B cell (primary cell): ENCODE data around the gene MET.

Experiments
- CTCF ChIP-seq: fragments of 200-600 bp; IDR thresholded peaks from one replicate; pipeline ENCODE4 v1.8.0; 2022; ENCODE audit warnings: antibody characterized with exemption, mild to moderate bottlenecking
- EZH2 ChIP-seq: IDR thresholded peaks from 2 replicates; pipeline ENCODE4 v1.6.1; 2012; ENCODE audit warnings: borderline replicate concordance, low read depth, mild to moderate bottlenecking, moderate library complexity, low read length; ENCODE audit not compliant: insufficient read depth, poor library complexity, severe bottlenecking

- TF ChIP-seq CTCF, result no peak
- TF ChIP-seq EZH2, result no peak
These were observed 58.4 kb downstream of the MET start for GRCh38 chr7:116730097-116731022.
